Measurements from ENCODE around the gene OXSR1.

DNA sequence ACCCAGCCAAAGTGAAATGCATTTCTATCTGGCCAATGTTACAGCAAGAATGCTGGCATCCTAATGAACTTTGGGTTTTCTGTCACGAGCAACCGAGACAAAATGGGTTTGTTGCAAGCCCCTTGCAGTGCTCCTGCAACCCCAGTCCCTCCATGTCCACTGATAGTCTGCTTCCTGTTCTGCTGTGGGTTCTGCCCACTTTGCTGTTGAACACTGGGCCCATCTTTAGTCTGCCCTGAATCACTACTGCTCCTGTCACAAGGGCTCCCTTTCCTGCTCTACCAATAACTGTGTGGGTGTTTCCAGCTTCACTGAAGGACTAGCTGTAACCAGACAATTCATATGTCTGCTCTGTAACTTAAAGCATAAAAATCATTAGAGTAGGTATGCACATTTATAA is 12.7 kb upstream of the OXSR1 start:
- TF ChIP-seq, protein P1, sequence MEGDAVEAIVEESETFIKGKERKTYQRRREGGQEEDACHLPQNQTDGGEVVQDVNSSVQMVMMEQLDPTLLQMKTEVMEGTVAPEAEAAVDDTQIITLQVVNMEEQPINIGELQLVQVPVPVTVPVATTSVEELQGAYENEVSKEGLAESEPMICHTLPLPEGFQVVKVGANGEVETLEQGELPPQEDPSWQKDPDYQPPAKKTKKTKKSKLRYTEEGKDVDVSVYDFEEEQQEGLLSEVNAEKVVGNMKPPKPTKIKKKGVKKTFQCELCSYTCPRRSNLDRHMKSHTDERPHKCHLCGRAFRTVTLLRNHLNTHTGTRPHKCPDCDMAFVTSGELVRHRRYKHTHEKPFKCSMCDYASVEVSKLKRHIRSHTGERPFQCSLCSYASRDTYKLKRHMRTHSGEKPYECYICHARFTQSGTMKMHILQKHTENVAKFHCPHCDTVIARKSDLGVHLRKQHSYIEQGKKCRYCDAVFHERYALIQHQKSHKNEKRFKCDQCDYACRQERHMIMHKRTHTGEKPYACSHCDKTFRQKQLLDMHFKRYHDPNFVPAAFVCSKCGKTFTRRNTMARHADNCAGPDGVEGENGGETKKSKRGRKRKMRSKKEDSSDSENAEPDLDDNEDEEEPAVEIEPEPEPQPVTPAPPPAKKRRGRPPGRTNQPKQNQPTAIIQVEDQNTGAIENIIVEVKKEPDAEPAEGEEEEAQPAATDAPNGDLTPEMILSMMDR (IDR thresholded peaks at IDR 0.05 in 2 of 3, conservative IDR thresholded peaks at IDR 0.05 in 1 of 3; ENCODE audit: borderline replicate concordance in 1 of 3, insufficient read depth in 1 of 3, low read depth in 2 of 3, low read length in 2 of 3) = no peak
- TF ChIP-seq POLR2A (IDR thresholded peaks at IDR 0.05; ENCODE audit: borderline replicate concordance, extremely low read depth, insufficient read depth, insufficient read length) (no peak), CBX3 (IDR thresholded peaks at IDR 0.05; ENCODE audit: low read depth) (no peak), JUND (IDR thresholded peaks at IDR 0.05) (no peak), YY1 (IDR thresholded peaks at IDR 0.05; ENCODE audit: extremely low read depth, insufficient replicate concordance, low read depth, low read length) (no peak), POLR2AphosphoS5 (IDR thresholded peaks at IDR 0.05; ENCODE audit: low read depth, low read length) (no peak), TCF7L2 (IDR thresholded peaks at IDR 0.05; ENCODE audit: borderline replicate concordance, extremely low read depth, insufficient read depth, insufficient read length) (no peak), ZNF274 (IDR thresholded peaks at IDR 0.05; ENCODE audit: low read depth, low read length) (no peak)
- TF ChIP-seq, protein P2, sequence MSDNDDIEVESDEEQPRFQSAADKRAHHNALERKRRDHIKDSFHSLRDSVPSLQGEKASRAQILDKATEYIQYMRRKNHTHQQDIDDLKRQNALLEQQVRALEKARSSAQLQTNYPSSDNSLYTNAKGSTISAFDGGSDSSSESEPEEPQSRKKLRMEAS (IDR thresholded peaks at IDR 0.05) = no peak
- TF ChIP-seq, protein P3, sequence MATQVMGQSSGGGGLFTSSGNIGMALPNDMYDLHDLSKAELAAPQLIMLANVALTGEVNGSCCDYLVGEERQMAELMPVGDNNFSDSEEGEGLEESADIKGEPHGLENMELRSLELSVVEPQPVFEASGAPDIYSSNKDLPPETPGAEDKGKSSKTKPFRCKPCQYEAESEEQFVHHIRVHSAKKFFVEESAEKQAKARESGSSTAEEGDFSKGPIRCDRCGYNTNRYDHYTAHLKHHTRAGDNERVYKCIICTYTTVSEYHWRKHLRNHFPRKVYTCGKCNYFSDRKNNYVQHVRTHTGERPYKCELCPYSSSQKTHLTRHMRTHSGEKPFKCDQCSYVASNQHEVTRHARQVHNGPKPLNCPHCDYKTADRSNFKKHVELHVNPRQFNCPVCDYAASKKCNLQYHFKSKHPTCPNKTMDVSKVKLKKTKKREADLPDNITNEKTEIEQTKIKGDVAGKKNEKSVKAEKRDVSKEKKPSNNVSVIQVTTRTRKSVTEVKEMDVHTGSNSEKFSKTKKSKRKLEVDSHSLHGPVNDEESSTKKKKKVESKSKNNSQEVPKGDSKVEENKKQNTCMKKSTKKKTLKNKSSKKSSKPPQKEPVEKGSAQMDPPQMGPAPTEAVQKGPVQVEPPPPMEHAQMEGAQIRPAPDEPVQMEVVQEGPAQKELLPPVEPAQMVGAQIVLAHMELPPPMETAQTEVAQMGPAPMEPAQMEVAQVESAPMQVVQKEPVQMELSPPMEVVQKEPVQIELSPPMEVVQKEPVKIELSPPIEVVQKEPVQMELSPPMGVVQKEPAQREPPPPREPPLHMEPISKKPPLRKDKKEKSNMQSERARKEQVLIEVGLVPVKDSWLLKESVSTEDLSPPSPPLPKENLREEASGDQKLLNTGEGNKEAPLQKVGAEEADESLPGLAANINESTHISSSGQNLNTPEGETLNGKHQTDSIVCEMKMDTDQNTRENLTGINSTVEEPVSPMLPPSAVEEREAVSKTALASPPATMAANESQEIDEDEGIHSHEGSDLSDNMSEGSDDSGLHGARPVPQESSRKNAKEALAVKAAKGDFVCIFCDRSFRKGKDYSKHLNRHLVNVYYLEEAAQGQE (IDR thresholded peaks at IDR 0.05; ENCODE audit: low read depth) = no peak
- TF ChIP-seq, protein P4, sequence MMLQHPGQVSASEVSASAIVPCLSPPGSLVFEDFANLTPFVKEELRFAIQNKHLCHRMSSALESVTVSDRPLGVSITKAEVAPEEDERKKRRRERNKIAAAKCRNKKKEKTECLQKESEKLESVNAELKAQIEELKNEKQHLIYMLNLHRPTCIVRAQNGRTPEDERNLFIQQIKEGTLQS (IDR thresholded peaks at IDR 0.05) = no peak

Measured in HCT116 (cell line).